Endodermal cell (in vitro differentiated cells): Measurements from ENCODE around the gene SRBD1. TPM values are rescaled to one million over a fixed set of nuclear protein-coding genes. Genes with fewer than 3 reads are reported as not detected.

Source experiments
- DNase-seq: peaks from one replicate; pipeline ENCODE4 v3.0.0-alpha.2; 2017
- H3K27ac ChIP-seq: 2 replicates; pipeline ENCODE4 v1.5.1; 2013; ENCODE audit warnings: mild to moderate bottlenecking, low read depth, low read length, moderate library complexity
- H3K27me3 ChIP-seq: 2 replicates; pipeline ENCODE4 v1.6.1; 2013; ENCODE audit warnings: mild to moderate bottlenecking, low read length, moderate library complexity; ENCODE audit not compliant: insufficient read depth, control insufficient read depth, poor library complexity, severe bottlenecking
- H3K36me3 ChIP-seq: 2 replicates; pipeline ENCODE4 v1.7.0; 2013; ENCODE audit warnings: mild to moderate bottlenecking, low read length, moderate library complexity; ENCODE audit not compliant: control insufficient read depth, insufficient read depth
- H3K4me1 ChIP-seq: one replicate; pipeline ENCODE4 v1.7.0; 2013; ENCODE audit warnings: low read length; ENCODE audit not compliant: control insufficient read depth, insufficient read depth
- H3K4me3 ChIP-seq: 2 replicates; pipeline ENCODE4 v1.5.1; 2013; ENCODE audit warnings: mild to moderate bottlenecking, low read length, moderate library complexity
- H3K9ac ChIP-seq: 2 replicates; pipeline ENCODE4 v1.6.1; 2013; ENCODE audit warnings: mild to moderate bottlenecking, low read length, moderate library complexity; ENCODE audit not compliant: poor library complexity, severe bottlenecking; ENCODE audit errors: extremely low read depth
- H3K9me3 ChIP-seq: 2 replicates; pipeline ENCODE4 v1.6.1; 2013; ENCODE audit warnings: mild to moderate bottlenecking, low read length, moderate library complexity; ENCODE audit not compliant: control insufficient read depth
- H3K27ac Mint-ChIP-seq: 2 replicates; pipeline ENCODE4 v1.8.0; 2020; ENCODE audit warnings: mixed read lengths
- H3K27me3 Mint-ChIP-seq: 2 replicates; pipeline ENCODE4 v1.8.0; 2021; ENCODE audit warnings: mild to moderate bottlenecking, mixed read lengths; ENCODE audit not compliant: insufficient read depth
- H3K36me3 Mint-ChIP-seq: 2 replicates; pipeline ENCODE4 v1.8.0; 2020; ENCODE audit warnings: low read depth, mixed read lengths
- H3K4me1 Mint-ChIP-seq: 2 replicates; pipeline ENCODE4 v1.8.0; 2020; ENCODE audit warnings: mixed read lengths
- H3K4me3 Mint-ChIP-seq: 2 replicates; pipeline ENCODE4 v1.8.0; 2020; ENCODE audit warnings: mild to moderate bottlenecking, moderate library complexity, mixed read lengths
- H3K9me3 Mint-ChIP-seq: 2 replicates; pipeline ENCODE4 v1.8.0; 2020; ENCODE audit warnings: mild to moderate bottlenecking, mixed read lengths
- WGBS, 2 experiments: methylation state at CpG; one replicate each; pipeline versions ENCODE4 v1.1.5 to v1.1.7; 2013; ENCODE audit warnings: missing lambda C conversion rate in 2 of 2, mixed read lengths in 1 of 2; ENCODE audit not compliant: insufficient coverage in 1 of 2, insufficient read length in 1 of 2; 5-methylcytosine and 5-hydroxymethylcytosine counted together
- total RNA-seq, 2 donors: library from RNA; stranded (reverse); fragmentation: NEBNext Ultra II Directional in 1 of 2; extraction: Animal tissue kit (Norgen Biotek cat#: 25700) in 1 of 2; gene quantifications; 2 replicates in 1 of 2; 3 replicates in 1 of 2; pipeline ENCODE4 v1.2.1, GENCODE V29; 2021
- TF ChIP-seq, protein P1 (sequence below): fragments of 200-600 bp; sonication (generic); conservative IDR thresholded peaks from 2 replicates; pipeline ENCODE4 v1.5.0; 2021; ENCODE audit warnings: antibody characterized with exemption, mild to moderate bottlenecking

The SRBD1 gene
- total RNA-seq, 2 donors from 2014 or later: 17.7 to 19.6 TPM

DNA sequence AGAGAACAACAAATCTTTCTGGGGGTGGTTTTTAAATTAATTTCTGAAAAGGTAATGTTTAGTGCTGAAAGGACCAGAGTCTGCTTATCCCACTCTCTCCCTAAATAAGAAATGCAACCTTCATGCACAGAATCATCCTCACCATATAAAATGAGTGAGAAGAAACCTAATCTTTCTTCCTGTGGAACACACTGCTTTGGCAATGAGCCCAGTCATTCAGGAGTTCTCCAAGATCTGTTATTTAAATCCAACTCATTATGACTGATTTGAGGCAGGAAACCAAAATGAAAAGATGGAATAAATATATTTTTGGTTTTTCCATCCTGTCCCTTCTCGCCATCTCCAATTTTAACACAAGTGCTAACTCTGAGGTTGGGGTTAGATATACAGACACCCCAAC is 228.3 kb downstream of the SRBD1 start:
- no peaks in the 10 kb centered on the region for H3K27me3 ChIP-seq
- TF ChIP-seq, protein P1, sequence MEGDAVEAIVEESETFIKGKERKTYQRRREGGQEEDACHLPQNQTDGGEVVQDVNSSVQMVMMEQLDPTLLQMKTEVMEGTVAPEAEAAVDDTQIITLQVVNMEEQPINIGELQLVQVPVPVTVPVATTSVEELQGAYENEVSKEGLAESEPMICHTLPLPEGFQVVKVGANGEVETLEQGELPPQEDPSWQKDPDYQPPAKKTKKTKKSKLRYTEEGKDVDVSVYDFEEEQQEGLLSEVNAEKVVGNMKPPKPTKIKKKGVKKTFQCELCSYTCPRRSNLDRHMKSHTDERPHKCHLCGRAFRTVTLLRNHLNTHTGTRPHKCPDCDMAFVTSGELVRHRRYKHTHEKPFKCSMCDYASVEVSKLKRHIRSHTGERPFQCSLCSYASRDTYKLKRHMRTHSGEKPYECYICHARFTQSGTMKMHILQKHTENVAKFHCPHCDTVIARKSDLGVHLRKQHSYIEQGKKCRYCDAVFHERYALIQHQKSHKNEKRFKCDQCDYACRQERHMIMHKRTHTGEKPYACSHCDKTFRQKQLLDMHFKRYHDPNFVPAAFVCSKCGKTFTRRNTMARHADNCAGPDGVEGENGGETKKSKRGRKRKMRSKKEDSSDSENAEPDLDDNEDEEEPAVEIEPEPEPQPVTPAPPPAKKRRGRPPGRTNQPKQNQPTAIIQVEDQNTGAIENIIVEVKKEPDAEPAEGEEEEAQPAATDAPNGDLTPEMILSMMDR: no peak
- H3K27ac ChIP-seq: no peak overlapping the region
- 100% methylated on average over 1 of the region's 1 CpG; no CpG with 5 or more reads in 1 of the 2 experiments for whole genome bisulfite sequencing, 2 experiments
- no peaks in the 10 kb centered on the region for H3K4me1 ChIP-seq
- Mint-ChIP-seq H3K27ac (no peak overlapping the region), H3K4me1 (no peaks in the 10 kb centered on the region), H3K36me3 (no peaks in the 10 kb centered on the region), H3K9me3 (no peaks in the 10 kb centered on the region), H3K27me3 (no peaks in the 10 kb centered on the region), H3K4me3 (no peak overlapping the region)
- peaks cover 4% of the 10 kb centered on the region for H3K36me3 ChIP-seq
- H3K4me3 ChIP-seq: no peak overlapping the region
- no peaks in the 10 kb centered on the region for H3K9me3 ChIP-seq
- no peak for DNase-seq
- no peak overlapping the region for H3K9ac ChIP-seq

DNA sequence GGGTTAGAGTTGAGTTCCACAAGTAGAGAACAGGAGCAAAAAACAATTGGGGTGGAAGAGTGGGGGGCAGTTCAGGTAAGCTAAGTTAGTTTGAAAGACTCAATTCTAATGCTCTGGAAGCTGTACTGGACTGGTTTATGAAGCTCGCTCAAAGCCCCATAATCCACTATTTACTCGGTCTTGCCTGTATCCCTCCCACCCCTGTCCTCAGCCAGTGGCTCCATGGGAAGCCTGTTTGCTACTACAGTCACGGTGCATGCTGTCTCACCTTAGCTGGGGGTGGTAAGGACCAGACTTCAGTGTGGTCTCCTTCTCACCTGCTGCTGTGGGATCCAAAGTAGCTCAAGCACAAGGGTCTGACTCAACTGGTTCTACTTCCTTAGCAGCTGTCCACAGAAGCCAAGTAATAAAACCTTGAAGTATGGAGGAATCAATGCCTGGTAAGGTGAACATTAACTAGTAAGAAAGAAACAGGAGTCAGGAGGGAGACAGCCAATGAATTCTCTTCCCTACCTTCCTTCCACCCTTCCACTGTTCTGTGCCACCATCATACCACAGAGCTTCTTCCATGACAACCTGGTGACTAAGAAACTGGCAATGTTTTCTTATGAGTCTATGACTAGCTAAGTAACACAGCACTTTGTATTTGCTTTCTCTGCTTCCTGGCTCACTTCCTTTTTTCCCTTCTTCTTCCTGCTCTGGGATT is 230.8 kb downstream of the SRBD1 start:
- H3K4me1 Mint-ChIP-seq: no peaks in the 10 kb centered on the region
- no peak overlapping the region for H3K4me3 Mint-ChIP-seq
- no peaks in the 10 kb centered on the region for H3K36me3 Mint-ChIP-seq
- no peak for DNase-seq
- no peaks in the 10 kb centered on the region for H3K9me3 Mint-ChIP-seq
- Histone ChIP-seq H3K9me3 (no peaks in the 10 kb centered on the region), H3K36me3 (no peaks in the 10 kb centered on the region), H3K27ac (no peak overlapping the region), H3K9ac (no peak overlapping the region), H3K27me3 (no peaks in the 10 kb centered on the region), H3K4me1 (no peaks in the 10 kb centered on the region), H3K4me3 (no peak overlapping the region)
- no peaks in the 10 kb centered on the region for H3K27me3 Mint-ChIP-seq
- 95 to 100% methylated on average over 3 of the region's 3 CpGs for WGBS, 2 experiments
- no peak overlapping the region for H3K27ac Mint-ChIP-seq
- TF ChIP-seq, protein P1: no peak

DNA sequence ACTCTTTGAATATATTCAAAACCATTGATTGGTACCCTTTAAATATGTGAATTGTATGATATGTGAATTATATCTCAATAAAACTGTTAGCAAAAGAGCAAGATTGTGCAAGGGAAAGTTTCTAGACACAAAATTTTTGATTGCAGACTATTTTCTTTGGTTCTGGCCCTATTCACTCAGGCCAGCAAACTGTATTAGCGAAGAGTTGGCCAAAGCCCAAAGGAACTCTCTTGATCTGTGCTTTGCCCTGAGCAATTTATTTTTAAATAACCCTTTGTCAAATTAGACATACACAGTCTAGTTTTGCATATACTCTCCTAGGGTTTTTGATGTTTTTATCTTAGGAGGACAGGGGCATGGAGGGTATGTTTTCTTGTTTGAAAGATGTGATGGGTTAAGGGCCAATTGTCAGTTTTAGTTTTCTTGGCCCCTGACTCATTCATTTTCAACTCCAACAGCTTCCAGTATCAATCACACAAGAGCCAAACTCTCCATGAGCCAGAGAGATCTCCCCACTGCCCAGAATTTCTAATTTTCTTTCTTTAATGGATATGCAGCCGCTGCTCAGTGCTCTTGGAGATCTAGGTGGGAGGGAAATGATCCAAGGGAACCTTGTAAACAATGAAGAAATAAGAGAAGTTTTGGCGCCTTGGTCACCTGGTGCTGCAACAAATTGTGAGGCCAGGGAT is 231.5 kb downstream of the SRBD1 start:
- H3K4me3 Mint-ChIP-seq: no peak overlapping the region
- WGBS, 2 experiments: 90 to 100% methylated on average over 1 to 3 of the region's 3 CpGs
- DNase-seq: no peak
- no peaks in the 10 kb centered on the region for H3K36me3 Mint-ChIP-seq
- TF ChIP-seq, protein P1: no peak
- no peak overlapping the region for H3K9ac ChIP-seq
- H3K4me1 Mint-ChIP-seq: no peaks in the 10 kb centered on the region
- no peak overlapping the region for H3K27ac ChIP-seq
- H3K27ac Mint-ChIP-seq: no peak overlapping the region
- no peaks in the 10 kb centered on the region for H3K9me3 ChIP-seq
- H3K4me1 ChIP-seq: no peaks in the 10 kb centered on the region
- no peaks in the 10 kb centered on the region for H3K27me3 Mint-ChIP-seq
- H3K9me3 Mint-ChIP-seq: no peaks in the 10 kb centered on the region
- H3K4me3 ChIP-seq: no peak overlapping the region
- no peaks in the 10 kb centered on the region for H3K36me3 ChIP-seq
- H3K27me3 ChIP-seq: no peaks in the 10 kb centered on the region
